Trophoblast cell (in vitro differentiated cells and primary cell): ENCODE measurements around the gene SMYD3.

ENCODE experiments used
- DNase-seq, 2 donors: peaks; one replicate each; pipeline ENCODE4 v3.0.0-alpha.2; 2016
- H2AFZ ChIP-seq: 2 replicates; pipeline ENCODE4 v1.6.1; 2013; ENCODE audit warnings: low read length, moderate library complexity, mild to moderate bottlenecking; ENCODE audit not compliant: insufficient read depth, poor library complexity
- H2AK5ac ChIP-seq: 2 replicates; pipeline ENCODE4 v1.6.1; 2013; ENCODE audit warnings: mild to moderate bottlenecking, low read length
- H2BK120ac ChIP-seq: 2 replicates; pipeline ENCODE4 v1.6.1; 2013; ENCODE audit warnings: low read length, mild to moderate bottlenecking, moderate library complexity; ENCODE audit not compliant: insufficient read depth, poor library complexity
- H2BK12ac ChIP-seq: 2 replicates; pipeline ENCODE4 v1.6.1; 2013; ENCODE audit warnings: mild to moderate bottlenecking, low read length, moderate library complexity
- H2BK5ac ChIP-seq: 2 replicates; pipeline ENCODE4 v1.6.1; 2013; ENCODE audit warnings: low read length, low read depth, moderate library complexity, mild to moderate bottlenecking; ENCODE audit not compliant: poor library complexity
- H3K14ac ChIP-seq: 2 replicates; pipeline ENCODE4 v1.6.1; 2013; ENCODE audit warnings: mild to moderate bottlenecking, low read length
- H3K18ac ChIP-seq: 2 replicates; pipeline ENCODE4 v1.6.1; 2013; ENCODE audit warnings: mild to moderate bottlenecking, low read length
- H3K23ac ChIP-seq: 2 replicates; pipeline ENCODE4 v1.6.1; 2013; ENCODE audit warnings: low read length
- H3K27ac ChIP-seq: 2 replicates; pipeline ENCODE4 v1.5.1; 2013; ENCODE audit warnings: low read depth, mild to moderate bottlenecking, inconsistent platforms, low read length, moderate library complexity
- H3K27me3 ChIP-seq: 2 replicates; pipeline ENCODE4 v1.6.1; 2013; ENCODE audit warnings: inconsistent platforms, mild to moderate bottlenecking, low read length, moderate library complexity; ENCODE audit not compliant: insufficient read depth
- H3K36me3 ChIP-seq, 2 experiments: 1 replicate in 1 of 2; 2 replicates in 1 of 2; pipeline ENCODE4 v1.6.1; 2013; ENCODE audit warnings: low read length in 2 of 2, mild to moderate bottlenecking in 2 of 2, moderate library complexity in 1 of 2; ENCODE audit not compliant: insufficient read depth in 2 of 2, control insufficient read depth in 1 of 2
- H3K4ac ChIP-seq: 2 replicates; pipeline ENCODE4 v1.6.1; 2013; ENCODE audit warnings: low read depth, mild to moderate bottlenecking, low read length, moderate library complexity
- H3K4me1 ChIP-seq, 2 experiments: 1 replicate in 1 of 2; 2 replicates in 1 of 2; pipeline ENCODE4 v1.6.1; 2013; ENCODE audit warnings: low read length in 2 of 2, mild to moderate bottlenecking in 2 of 2, moderate library complexity in 1 of 2; ENCODE audit not compliant: insufficient read depth in 2 of 2, control insufficient read depth in 1 of 2
- H3K4me2 ChIP-seq: 2 replicates; pipeline ENCODE4 v1.6.1; 2013; ENCODE audit warnings: inconsistent platforms, mild to moderate bottlenecking, low read length, moderate library complexity
- H3K4me3 ChIP-seq: 2 replicates; pipeline ENCODE4 v1.5.1; 2013; ENCODE audit warnings: mild to moderate bottlenecking, low read depth, low read length, inconsistent platforms
- H3K79me1 ChIP-seq: one replicate; pipeline ENCODE4 v1.6.1; 2013; ENCODE audit warnings: low read length
- H3K79me2 ChIP-seq: 2 replicates; pipeline ENCODE4 v1.6.1; 2013; ENCODE audit warnings: low read length, mild to moderate bottlenecking; ENCODE audit not compliant: control insufficient read depth, insufficient read depth, poor library complexity
- H3K9ac ChIP-seq: 2 replicates; pipeline ENCODE4 v1.6.1; 2013; ENCODE audit warnings: mild to moderate bottlenecking, low read length
- H3K9me3 ChIP-seq: 2 replicates; pipeline ENCODE4 v1.6.1; 2013; ENCODE audit warnings: low read depth, mild to moderate bottlenecking, control low read depth, inconsistent platforms, low read length; ENCODE audit not compliant: insufficient read depth
- H4K12ac ChIP-seq: 2 replicates; pipeline ENCODE4 v1.6.1; 2013; ENCODE audit warnings: low read depth, mild to moderate bottlenecking, low read length, moderate library complexity
- H4K8ac ChIP-seq: 2 replicates; pipeline ENCODE4 v1.6.1; 2013; ENCODE audit warnings: low read depth, mild to moderate bottlenecking, low read length, moderate library complexity
- H4K91ac ChIP-seq: one replicate; pipeline ENCODE4 v1.6.1; 2013; ENCODE audit warnings: low read depth, mild to moderate bottlenecking, low read length, moderate library complexity
- WGBS: extraction: QIAGEN DNeasy Blood & Tissue Kit; methylation state at CpG from one replicate; pipeline ENCODE4 v1.1.7; 2013; ENCODE audit warnings: missing lambda C conversion rate; ENCODE audit not compliant: insufficient read length, insufficient coverage; ENCODE audit errors: extremely low coverage; 5-methylcytosine and 5-hydroxymethylcytosine counted together

Gene SMYD3

GRCh38 chr1:245834002-245834401 lies 673.1 kb downstream of the SMYD3 start:
- H2AK5ac ChIP-seq = no peak overlapping the region
- peaks cover 15 to 21% of the 10 kb centered on the region in 2 experiments for H3K4me1 ChIP-seq
- no peak overlapping the region for H2BK12ac ChIP-seq
- no peaks in the 10 kb centered on the region for H3K36me3 ChIP-seq
- no peak overlapping the region for H3K9ac ChIP-seq
- no peaks in the 10 kb centered on the region for H3K79me2 ChIP-seq
- no peak for DNase-seq
- no peak overlapping the region for H4K8ac ChIP-seq
- peaks cover 13% of the 10 kb centered on the region for H3K79me1 ChIP-seq
- H3K4me3 ChIP-seq = no peak overlapping the region
- H3K9me3 ChIP-seq = no peaks in the 10 kb centered on the region
- no peak overlapping the region for H3K18ac ChIP-seq
- no peak overlapping the region for H4K12ac ChIP-seq
- no peak overlapping the region for H2BK120ac ChIP-seq
- no peak overlapping the region for H3K4me2 ChIP-seq
- H3K23ac ChIP-seq = no peak overlapping the region
- no peak overlapping the region for H3K14ac ChIP-seq
- no peak overlapping the region for H2AFZ ChIP-seq
- no peak overlapping the region for H4K91ac ChIP-seq
- no CpG with 5 or more reads among the region's 5 CpGs for WGBS
- H3K27ac ChIP-seq = no peak overlapping the region
- H2BK5ac ChIP-seq = no peak overlapping the region
- H3K27me3 ChIP-seq = no peaks in the 10 kb centered on the region
- no peak overlapping the region for H3K4ac ChIP-seq

- Histone ChIP-seq H3K9me3 (no peaks in the 10 kb centered on the region), H2BK120ac (no peak overlapping the region), H3K36me3 (no peaks in the 10 kb centered on the region), H3K27ac (no peak overlapping the region), H3K4me3 (no peak overlapping the region), H3K4ac (no peak overlapping the region), H3K23ac (no peak overlapping the region), H3K14ac (no peak overlapping the region), H4K12ac (no peak overlapping the region), H2AFZ (no peak overlapping the region), H3K27me3 (no peaks in the 10 kb centered on the region), H2AK5ac (no peak overlapping the region), H2BK12ac (no peak overlapping the region), H3K18ac (no peak overlapping the region), H3K9ac (no peak overlapping the region), H2BK5ac (no peak overlapping the region), H3K79me1 (peaks cover 10% of the 10 kb centered on the region), H3K4me1 (peaks cover 12 to 17% of the 10 kb centered on the region in 2 experiments), H4K8ac (no peak overlapping the region), H4K91ac (no peak overlapping the region), H3K4me2 (no peak overlapping the region), H3K79me2 (no peaks in the 10 kb centered on the region)
- DNase-seq = peak in 1 of 2 donors; percentile 55
- WGBS = no CpG with 5 or more reads among the region's 7 CpGs
Observed at GRCh38 chr1:245832771-245833527, 674.1 kb downstream of the SMYD3 start.

GRCh38 chr1:245831518-245831917 lies 675.6 kb downstream of the SMYD3 start:
- no peak overlapping the region for H4K91ac ChIP-seq
- H2BK120ac ChIP-seq = no peak overlapping the region
- H2BK5ac ChIP-seq = no peak overlapping the region
- peaks cover 5% of the 10 kb centered on the region for H3K79me1 ChIP-seq
- no peak overlapping the region for H3K4ac ChIP-seq
- DNase-seq = no peak
- H3K23ac ChIP-seq = no peak overlapping the region
- no peak overlapping the region for H3K27ac ChIP-seq
- no peaks in the 10 kb centered on the region for H3K9me3 ChIP-seq
- no CpG with 5 or more reads among the region's 9 CpGs for WGBS
- H3K9ac ChIP-seq = no peak overlapping the region
- H2BK12ac ChIP-seq = no peak overlapping the region
- no peak overlapping the region for H4K12ac ChIP-seq
- no peak overlapping the region for H2AFZ ChIP-seq
- H2AK5ac ChIP-seq = no peak overlapping the region
- H3K79me2 ChIP-seq = no peaks in the 10 kb centered on the region
- H4K8ac ChIP-seq = no peak overlapping the region
- no peak overlapping the region for H3K4me2 ChIP-seq
- H3K14ac ChIP-seq = no peak overlapping the region
- no peak overlapping the region for H3K18ac ChIP-seq
- H3K4me1 ChIP-seq = peaks cover 7 to 12% of the 10 kb centered on the region in 2 experiments
- no peaks in the 10 kb centered on the region for H3K36me3 ChIP-seq
- H3K27me3 ChIP-seq = no peaks in the 10 kb centered on the region
- H3K4me3 ChIP-seq = no peak overlapping the region

GRCh38 chr1:245829826-245830225 lies 677.3 kb downstream of the SMYD3 start:
- H2BK12ac ChIP-seq = no peak overlapping the region
- H3K9ac ChIP-seq = no peak overlapping the region
- H4K12ac ChIP-seq = no peak overlapping the region
- no peaks in the 10 kb centered on the region for H3K79me2 ChIP-seq
- no peaks in the 10 kb centered on the region for H3K4me1 ChIP-seq
- no peaks in the 10 kb centered on the region for H3K36me3 ChIP-seq
- no peak overlapping the region for H3K14ac ChIP-seq
- H2BK5ac ChIP-seq = no peak overlapping the region
- no peak overlapping the region for H4K91ac ChIP-seq
- H3K4me2 ChIP-seq = no peak overlapping the region
- H3K23ac ChIP-seq = no peak overlapping the region
- no peak overlapping the region for H4K8ac ChIP-seq
- no peak overlapping the region for H3K4ac ChIP-seq
- H3K4me3 ChIP-seq = no peak overlapping the region
- no peaks in the 10 kb centered on the region for H3K9me3 ChIP-seq
- no peak overlapping the region for H2AFZ ChIP-seq
- H3K27me3 ChIP-seq = no peaks in the 10 kb centered on the region
- H2BK120ac ChIP-seq = no peak overlapping the region
- H3K27ac ChIP-seq = no peak overlapping the region
- no peak overlapping the region for H3K18ac ChIP-seq
- no peak overlapping the region for H2AK5ac ChIP-seq
- peaks cover 5% of the 10 kb centered on the region for H3K79me1 ChIP-seq
- DNase-seq = no peak
